22Rv1 (cell line): ENCODE results near the gene RASGEF1C.

Experiments
- H3K27ac ChIP-seq: fragments of 450-650 bp; 2 replicates; pipeline ENCODE4 v1.5.1; 2017
- CTCF ChIP-seq: fragments of 450-650 bp; IDR thresholded peaks from 2 replicates; pipeline ENCODE4 v1.5.1; 2017; ENCODE audit warnings: mild to moderate bottlenecking
- ZFX ChIP-seq: fragments of 450-650 bp; IDR thresholded peaks from 2 replicates; pipeline ENCODE4 v1.6.1; 2017; ENCODE audit warnings: antibody characterized with exemption, borderline replicate concordance

Gene RASGEF1C

GRCh38 chr5:180209137-180209581, at the start of gene RASGEF1C:
RASGEF1C (minus strand) TSS chr5:180209211; CDS start chr5:180138052, 71,159 bp downstream.
- H3K27ac ChIP-seq = no peak within 1 kb of the TSS
- TF ChIP-seq CTCF = peak; percentile 93
- TF ChIP-seq ZFX = no peak

GRCh38 chr5:180253036-180253824, 44.2 kb upstream of the RASGEF1C start:
- TF ChIP-seq ZFX (no peak), CTCF (no peak)
- H3K27ac ChIP-seq = no peak overlapping the region

- TF ChIP-seq CTCF (no peak), ZFX (no peak)
- no peak overlapping the region for H3K27ac ChIP-seq
These were observed 42.9 kb upstream of the RASGEF1C start for GRCh38 chr5:180251887-180252286.

- no peak overlapping the region for H3K27ac ChIP-seq
- no peak for TF ChIP-seq ZFX
- TF ChIP-seq CTCF = no peak
These were observed 42.1 kb upstream of the RASGEF1C start for GRCh38 chr5:180251141-180251540.

GRCh38 chr5:180250329-180250728, 41.3 kb upstream of the RASGEF1C start:
- no peak overlapping the region for H3K27ac ChIP-seq

GRCh38 chr5:180241600-180241999, 32.6 kb upstream of the RASGEF1C start:
- H3K27ac ChIP-seq = no peak overlapping the region
- TF ChIP-seq ZFX (no peak), CTCF (no peak)

More at GRCh38 chr5:180250329-180250728, 41.3 kb upstream of the RASGEF1C start:
- TF ChIP-seq CTCF (no peak), ZFX (no peak)

- H3K27ac ChIP-seq = no peak overlapping the region
- TF ChIP-seq ZFX (no peak), CTCF (no peak)
These were observed 29.6 kb upstream of the RASGEF1C start for GRCh38 chr5:180238631-180239030.
